HG02678 (cell line): Measurements from ENCODE around the gene AKAP11.

Source experiments
- ATAC-seq: cut with Tn5 transposase; IDR thresholded peaks from one replicate; pipeline ENCODE4 v1.9.1; 2021; ENCODE audit warnings: mild to moderate bottlenecking, moderate library complexity; ENCODE audit not compliant: unreplicated experiment

Gene AKAP11

DNA sequence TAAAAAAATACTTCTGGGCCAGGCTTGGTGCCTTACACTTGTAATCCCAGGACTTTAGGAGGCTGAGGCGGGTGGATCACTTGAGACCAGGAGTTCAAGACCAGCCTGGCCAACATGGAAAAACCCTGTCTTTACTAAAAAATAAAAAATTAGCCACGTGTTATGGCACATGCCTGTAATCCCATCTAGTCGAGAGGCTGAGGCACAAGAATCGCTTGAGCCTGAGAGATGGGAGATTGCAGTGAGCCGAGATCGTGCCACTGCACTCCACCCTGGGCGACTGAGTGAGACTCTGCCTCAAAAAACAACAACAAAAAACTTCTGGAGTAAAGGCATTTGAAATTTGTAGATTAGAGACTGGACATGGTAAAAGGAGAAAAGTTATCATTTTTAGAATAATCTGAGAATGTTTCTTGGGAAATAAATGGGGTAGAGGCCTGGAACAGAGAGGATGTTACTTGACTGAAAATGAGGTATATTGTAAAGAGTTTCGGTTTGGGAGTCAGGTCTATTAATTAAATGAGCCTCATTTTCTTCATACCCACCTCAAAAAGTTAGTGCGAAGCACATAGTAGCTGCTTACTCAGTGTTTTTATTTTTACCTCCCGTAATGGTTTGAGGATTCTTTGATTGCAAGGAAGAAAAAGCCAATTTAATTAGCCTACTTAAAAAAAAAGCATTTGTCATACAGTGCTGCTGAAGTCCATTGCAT, 2.6 kb downstream of the AKAP11 start:
- no peak for ATAC-seq

- peak; percentile 35 for ATAC-seq
Measured at GRCh38 chr13:42275098-42275471, 3.1 kb downstream of the AKAP11 start.

DNA sequence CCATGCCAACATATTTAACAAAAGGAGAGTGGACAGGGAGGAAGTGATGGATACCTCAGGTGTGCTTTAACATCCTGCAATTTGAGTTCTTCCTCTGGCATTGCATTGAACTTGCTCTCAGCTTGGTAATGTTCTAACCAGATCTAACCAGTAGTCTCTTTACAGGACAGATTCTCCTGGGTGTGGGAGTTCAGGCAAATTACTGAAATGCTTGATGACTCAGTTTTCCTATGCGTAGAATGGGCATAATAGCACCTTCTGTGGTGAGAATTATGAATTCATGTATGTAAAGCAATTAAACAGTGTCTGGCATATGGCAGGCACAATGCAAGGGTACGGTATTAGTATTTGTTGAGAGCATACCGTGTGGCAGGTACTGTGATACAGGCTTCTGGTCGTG, 3.6 kb downstream of the AKAP11 start:
- ATAC-seq: no peak

GRCh38 chr13:42276683-42277082, 4.7 kb downstream of the AKAP11 start:
- ATAC-seq: no peak

DNA sequence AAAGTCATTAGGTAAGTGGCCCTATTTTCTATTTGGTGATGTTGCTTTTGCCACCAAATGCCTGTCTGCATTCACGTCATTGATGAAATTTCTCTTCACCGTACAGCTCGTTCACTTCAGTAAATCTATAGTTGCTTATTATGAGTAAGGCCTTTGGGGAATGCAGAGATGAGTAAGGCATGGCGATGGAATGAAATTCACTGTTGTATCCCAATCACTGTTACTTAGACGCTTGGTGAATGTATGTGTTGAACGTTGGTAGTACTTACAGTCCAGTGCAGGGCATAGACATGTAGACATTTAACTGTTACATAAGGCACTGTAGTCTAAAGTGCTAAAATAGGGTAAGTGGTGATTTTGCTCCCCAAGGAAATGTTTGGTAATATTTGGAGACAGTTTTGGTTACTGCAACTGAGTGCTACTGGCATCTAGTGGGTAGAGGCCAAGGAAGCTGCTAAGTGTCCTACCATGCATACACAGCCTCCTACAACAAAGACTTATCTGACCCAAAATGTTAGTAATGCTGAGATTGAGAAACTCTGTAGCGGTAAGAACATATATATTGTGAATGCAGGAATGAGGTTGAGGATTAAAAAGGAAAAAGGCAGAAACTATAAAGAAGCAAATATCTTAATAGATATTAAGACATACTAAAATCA, 5.8 kb downstream of the AKAP11 start:
- ATAC-seq: no peak

DNA sequence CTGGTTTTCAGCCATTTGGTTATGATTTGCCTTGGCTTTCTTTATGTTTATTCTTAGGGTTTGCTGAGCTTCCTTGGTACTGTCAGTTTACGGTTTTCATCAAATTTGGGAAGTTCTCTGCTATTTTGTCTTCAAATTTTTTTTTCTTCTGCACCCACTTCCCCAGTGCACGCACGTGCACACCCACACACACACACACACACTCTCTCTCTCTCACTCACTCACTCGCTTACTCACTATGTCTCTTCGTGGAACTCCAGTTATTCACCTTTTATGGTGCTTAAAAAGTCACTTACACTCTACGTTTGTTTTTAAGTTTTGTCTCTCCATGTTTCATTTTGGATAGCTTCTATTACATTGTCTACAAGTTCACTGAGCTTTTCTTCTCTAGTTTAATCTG, 7.1 kb downstream of the AKAP11 start:
- no peak for ATAC-seq

DNA sequence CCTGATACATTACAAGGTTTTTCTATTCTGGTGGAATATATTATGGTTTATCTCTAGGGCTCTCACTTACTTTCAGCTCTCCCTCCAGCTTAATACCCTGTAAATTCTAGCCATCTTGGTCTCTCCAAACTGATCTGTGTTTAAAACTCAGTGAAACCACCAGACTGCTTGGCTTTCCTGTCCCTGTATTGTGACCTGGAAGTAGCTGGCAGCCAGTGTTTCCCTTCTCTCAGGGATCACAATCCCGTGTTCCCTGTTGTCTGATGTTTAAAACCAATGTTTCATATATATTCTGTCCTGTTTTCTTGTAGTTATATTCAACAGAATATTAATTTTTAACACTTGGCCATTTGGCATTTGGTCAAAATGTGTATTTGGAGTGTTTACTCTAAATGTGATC, 8.0 kb downstream of the AKAP11 start:
- ATAC-seq: no peak

GRCh38 chr13:42280537-42280936, 8.6 kb downstream of the AKAP11 start:
- no peak for ATAC-seq

- ATAC-seq: no peak
Measured at GRCh38 chr13:42283574-42283973, 11.6 kb downstream of the AKAP11 start.

GRCh38 chr13:42284068-42284467, 12.1 kb downstream of the AKAP11 start:
- ATAC-seq: no peak

- no peak for ATAC-seq
Measured at GRCh38 chr13:42298392-42298791, 26.4 kb downstream of the AKAP11 start.

GRCh38 chr13:42305503-42305902, 33.6 kb downstream of the AKAP11 start:
- no peak for ATAC-seq

GRCh38 chr13:42307461-42307860, 35.5 kb downstream of the AKAP11 start:
- ATAC-seq: no peak

GRCh38 chr13:42312817-42313431, 41.0 kb downstream of the AKAP11 start:
- no peak for ATAC-seq

DNA sequence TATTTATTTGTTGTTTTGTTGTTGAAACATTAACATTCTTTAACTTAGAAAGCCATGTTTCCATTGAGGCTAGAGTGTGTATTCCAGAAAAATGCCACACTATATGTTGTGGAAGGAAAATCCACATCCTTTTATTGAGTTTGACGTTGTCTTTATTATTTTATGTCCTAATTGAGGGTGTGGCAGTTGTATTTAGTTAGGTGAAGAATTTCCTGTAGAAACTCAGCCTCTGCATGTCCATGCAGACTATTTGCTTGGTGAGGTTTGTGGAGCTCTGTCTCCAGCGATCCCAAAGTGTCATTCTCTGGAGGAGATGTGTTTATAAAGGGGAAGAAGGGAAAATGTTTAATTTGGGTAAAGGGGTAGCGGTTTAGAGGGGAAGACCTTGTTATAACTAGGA, 46.6 kb downstream of the AKAP11 start:
- ATAC-seq: no peak

DNA sequence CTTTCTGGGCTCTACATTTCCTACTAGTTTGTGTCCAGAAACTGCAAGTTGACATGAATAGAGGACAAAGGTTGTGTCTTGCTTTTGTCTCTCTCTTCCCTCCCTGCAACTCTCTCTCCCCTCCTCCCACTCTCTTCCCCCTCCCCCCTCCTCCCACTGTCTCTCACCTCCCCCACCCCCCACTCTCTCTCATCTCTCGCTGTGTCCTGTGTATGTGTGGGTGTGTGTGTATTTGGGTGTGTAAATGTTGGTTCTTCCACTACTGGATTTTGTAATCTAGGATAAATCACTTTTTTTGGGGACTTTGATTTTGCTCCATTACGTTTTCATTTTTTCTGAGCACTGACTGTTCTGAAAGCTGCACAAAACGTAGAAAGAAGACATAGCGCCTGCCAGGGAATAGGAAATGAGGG, 48.4 kb downstream of the AKAP11 start:
- no peak for ATAC-seq

- ATAC-seq: no peak
Measured at GRCh38 chr13:42322806-42323205, 50.9 kb downstream of the AKAP11 start.

- ATAC-seq: no peak
Measured at GRCh38 chr13:42324704-42325103, 52.8 kb downstream of the AKAP11 start.

- no peak for ATAC-seq
Measured at GRCh38 chr13:42327725-42328124, 55.8 kb downstream of the AKAP11 start.

GRCh38 chr13:42328672-42329071, 56.7 kb downstream of the AKAP11 start:
- no peak for ATAC-seq

GRCh38 chr13:42329239-42329638, 57.3 kb downstream of the AKAP11 start:
- no peak for ATAC-seq

DNA sequence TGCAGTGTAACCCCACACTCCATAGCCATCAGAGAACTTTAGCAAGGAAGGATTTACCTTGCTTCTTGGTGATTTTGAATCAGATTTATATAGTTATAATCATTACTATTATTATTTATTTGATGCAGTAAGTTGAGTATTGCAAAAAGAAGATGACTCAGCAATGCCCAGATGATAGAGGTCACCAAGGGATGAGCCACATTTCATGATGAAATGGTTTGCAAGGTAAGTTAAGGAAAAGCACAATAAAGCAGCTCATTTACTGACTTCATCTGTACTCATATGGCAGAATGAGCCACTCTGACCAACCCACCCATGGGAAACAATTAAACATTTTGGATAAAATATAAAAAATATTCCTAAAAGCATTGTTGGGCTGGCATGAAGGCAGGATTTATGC, 59.1 kb downstream of the AKAP11 start:
- no peak for ATAC-seq
